NCI-H2171 (cell line): ENCODE data around the gene EPHB3.
A peak's percentile ranks its signal among the peaks of the same experiment; 100 is the strongest.

ENCODE experiments used
- DNase-seq: peaks from one replicate; lab custom pipeline; 2025; lab: John Stamatoyannopoulos, UW

Gene EPHB3

GRCh38 chr3:184581331-184581855 lies 19.8 kb downstream of the EPHB3 start:
- DNase-seq, result no peak

DNA sequence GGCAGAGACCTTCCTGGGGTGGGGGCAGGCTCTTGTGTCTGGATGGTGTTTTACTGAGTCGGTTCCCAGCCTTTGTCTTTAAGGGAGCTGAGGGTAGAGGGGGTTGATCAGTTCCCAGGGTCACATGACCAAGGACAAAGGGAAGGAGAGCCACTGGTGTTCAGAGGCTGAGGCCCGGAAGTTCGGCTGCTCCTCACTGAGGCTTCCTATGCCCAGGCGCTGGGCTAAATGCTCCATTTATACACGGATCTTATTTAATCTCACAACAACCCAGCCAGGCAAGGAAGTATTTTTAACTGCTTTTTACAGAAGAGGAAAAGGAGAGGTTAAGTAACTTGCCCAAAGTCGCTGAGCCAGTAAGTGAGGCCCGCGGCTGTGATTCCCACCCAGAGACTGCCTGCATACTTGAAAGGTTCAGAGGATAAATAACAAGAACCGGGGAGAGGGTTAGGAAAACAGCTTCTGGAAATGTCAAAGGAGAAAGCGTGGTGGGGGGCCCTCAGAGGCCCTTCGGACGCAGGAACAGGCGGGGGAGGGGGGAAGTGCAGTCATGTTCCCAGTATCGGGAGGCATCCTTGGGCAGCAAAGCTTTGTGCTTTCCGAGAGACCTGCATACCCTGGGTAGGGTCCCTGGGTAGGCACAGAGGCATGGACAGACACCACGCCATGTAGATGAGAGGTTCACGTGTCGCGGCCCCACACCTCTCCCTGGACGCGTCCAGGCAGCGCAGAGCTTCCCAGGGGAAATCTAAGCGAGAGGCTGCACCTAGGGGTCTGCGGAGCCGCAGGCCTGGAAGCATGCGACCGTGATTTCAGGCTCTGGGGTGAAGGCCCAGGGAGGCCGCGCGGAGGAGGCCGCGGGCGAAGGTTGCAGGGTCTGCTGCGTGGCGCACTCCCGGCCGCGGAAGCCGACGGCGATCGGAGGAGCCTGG lies 21.3 kb downstream of the EPHB3 start:
- no peak for DNase-seq

DNA sequence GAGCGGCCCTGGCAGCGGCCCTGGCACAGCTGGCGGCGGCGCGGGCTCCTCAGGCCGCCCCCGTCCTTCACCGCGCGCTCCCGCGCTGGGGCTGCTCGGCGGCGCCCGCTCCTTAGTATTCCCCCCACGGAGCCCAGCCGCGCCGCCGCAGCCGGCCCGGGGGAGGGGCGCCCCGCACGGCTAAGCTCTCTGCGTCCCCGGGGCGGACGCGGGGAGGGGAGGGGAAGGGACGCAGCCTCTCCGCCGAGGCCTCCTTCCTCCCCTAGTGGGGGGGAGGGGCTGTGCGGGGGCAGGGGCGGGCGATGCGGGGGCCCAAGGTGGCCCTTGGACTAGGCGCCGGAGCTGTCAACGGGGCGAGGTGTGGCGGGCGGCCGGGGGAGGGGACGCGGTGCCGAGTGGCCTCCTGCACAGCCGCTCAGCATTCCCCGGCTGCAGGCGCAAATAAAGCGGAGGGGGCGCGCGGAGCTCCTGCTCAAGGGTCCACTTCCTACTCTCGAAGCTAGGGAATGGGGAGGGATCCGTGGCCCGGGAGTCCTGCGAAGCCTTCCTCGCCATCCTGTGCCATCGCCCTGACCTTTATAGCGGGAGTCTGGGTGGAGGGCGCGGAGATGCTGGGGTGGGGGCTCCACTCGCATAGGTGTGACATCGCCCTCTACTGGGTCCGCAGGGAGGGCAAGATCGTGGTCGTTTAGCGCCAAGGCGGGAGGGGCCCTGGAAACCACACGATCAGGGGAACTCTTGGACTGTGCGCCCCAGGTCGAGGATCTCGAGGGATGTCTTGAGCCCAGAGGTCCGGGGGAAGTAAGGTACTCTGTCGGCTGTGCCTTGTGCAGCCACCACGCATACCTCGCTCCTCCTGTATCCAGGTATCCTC lies 22.2 kb downstream of the EPHB3 start:
- DNase-seq, result peak; percentile 10

- no peak for DNase-seq
These were observed 22.9 kb downstream of the EPHB3 start for GRCh38 chr3:184584464-184584891.

GRCh38 chr3:184585545-184585944 lies 24.0 kb downstream of the EPHB3 start:
- DNase-seq, result no peak

- no peak for DNase-seq
These were observed 25.3 kb downstream of the EPHB3 start for GRCh38 chr3:184586851-184587250.

GRCh38 chr3:184588776-184589175 lies 27.2 kb downstream of the EPHB3 start:
- no peak for DNase-seq

DNA sequence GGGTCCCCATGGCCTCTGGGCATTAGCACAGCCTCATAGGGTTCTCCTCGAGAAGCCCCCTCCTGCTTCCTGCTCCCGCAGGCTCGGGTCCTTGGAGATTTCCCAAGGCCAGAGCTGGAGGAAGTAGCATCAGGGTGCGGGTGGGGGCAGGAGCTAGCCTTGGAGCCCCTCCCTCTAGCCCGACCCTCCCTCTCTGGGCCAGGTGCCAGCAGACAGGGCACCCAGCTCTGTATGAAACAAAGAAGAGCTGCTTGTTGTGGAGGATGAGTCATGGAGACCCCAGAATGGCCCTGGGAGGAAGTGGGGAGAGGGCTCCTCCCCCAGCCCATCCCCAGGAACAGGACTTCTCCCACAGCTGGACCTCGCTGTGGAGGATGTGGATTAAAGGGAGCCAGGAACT lies 29.2 kb downstream of the EPHB3 start:
- no peak for DNase-seq

GRCh38 chr3:184591789-184592188 lies 30.2 kb downstream of the EPHB3 start:
- DNase-seq, result peak; percentile 89

GRCh38 chr3:184592371-184593219 lies 31.0 kb downstream of the EPHB3 start:
- DNase-seq, result peak; percentile 71

- DNase-seq, result no peak
These were observed 31.8 kb downstream of the EPHB3 start for GRCh38 chr3:184593220-184593927.

DNA sequence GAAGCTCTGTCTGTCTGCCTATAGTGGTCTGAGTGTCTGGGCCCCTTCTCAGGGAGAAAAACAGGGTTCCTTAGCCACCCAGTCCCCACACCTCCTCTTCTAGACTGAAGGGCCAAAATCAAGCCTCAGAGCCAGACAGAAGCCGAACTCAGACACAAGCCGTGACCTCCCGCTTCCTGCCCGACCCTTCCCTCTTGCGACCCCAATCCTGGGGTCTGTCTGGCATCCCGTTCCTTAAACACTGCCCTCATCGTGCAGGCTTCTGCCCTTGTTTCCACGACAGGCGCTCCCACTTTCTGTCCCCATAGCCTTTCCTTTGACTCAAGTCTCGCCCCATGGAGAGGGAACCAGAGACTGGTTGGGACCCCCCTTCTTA lies 32.3 kb downstream of the EPHB3 start:
- DNase-seq, result no peak

- no peak for DNase-seq
These were observed 32.9 kb downstream of the EPHB3 start for GRCh38 chr3:184594371-184595001.

DNA sequence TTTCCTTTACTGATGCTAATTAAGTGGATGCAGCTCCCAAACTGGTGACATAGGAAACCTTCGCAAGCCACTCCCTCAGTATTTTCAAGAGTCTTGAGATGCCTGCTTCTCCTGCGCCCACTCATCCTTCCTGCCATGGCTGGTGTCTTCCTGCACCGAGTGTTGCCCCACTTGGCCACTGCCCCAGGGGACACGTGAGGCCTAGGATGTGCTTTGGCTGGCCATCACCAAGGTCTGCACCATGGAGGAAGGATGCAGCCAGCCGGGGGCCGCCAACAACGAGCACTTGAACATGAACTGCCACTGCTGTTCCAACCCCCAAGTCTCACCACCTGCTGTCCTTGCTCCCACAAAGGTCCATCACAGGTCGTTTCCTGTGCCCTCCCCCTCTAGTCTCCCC lies 34.1 kb downstream of the EPHB3 start:
- DNase-seq, result no peak

GRCh38 chr3:184596233-184596632 lies 34.6 kb downstream of the EPHB3 start:
- no peak for DNase-seq

DNA sequence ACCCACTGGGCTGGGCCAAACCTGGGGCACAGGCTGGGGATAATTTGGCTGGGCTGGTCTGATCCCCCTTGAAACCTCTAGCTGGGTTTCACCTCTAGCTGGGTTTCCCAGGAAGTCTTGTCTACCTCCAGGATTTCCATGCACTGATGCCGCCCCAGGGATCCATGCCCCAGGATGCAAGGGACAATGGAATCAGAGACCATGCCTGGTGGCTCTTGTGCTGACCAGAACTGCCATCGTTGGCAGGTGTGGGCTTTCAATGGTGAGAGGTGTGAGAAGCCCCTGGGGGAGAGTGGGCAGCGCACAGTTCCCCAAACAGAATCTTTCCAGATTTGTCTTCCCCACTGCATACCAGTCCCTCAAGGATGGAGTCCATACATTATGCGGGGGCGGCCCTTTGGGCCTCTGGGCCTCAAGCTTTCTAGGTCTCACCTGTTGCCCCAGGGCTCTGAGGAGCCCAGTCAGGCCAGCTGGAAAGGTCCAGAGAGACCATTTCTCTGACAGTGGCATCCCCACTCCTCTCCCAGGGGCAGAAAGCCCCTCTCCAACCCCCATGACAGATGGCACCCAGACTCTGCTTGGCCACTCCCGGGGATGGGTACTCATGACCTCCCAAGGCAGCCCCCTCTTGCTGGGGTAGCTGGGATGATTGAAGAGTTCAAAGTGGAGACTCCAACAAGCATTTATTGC lies 35.4 kb downstream of the EPHB3 start:
- no peak for DNase-seq

GRCh38 chr3:184597829-184598573 lies 36.4 kb downstream of the EPHB3 start:
- DNase-seq, result no peak

DNA sequence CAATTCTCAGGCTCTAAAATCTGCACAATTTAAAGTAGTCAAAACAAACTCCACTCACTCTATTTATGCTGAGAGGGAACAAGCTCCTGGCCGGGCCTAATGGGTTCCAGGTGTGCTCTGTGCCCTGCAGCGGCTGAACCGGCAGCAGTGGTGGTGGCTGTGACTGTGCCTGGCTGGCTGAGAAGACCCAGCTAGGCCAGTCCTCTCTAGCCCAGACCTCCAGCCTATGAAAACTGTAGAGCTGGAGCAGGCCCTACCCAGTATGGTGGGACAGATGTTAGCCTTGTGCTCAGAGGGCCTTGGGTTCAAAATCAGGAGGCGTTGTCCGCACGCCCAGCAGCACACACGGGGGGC lies 37.0 kb downstream of the EPHB3 start:
- no peak for DNase-seq

DNA sequence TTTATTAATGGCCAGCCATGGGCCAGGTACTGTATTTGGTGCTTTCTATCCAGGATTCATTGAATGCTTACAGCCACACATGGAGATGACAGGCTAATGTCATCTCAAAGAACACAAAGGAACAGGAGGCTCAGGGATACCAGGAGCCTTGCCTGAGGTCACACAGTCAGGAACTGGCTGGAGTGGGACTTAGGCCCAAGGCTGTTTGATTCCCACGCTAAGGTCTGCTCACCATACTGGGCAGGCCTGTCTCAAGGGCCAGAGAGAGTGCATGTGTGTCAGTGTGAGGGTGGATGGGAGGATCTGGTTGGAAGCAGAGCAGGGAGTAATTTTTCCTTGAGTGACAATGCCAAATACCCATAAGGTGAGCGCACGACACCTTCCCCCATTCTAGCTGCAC lies 37.6 kb downstream of the EPHB3 start:
- no peak for DNase-seq
